A673 (cell line): ENCODE results near the gene USP22.

Experiments
- EZH2 ChIP-seq: fragments of 200-600 bp; sonication (generic); IDR thresholded peaks from 2 replicates; pipeline ENCODE4 v1.6.1; 2017; ENCODE audit warnings: borderline replicate concordance, low read depth, mild to moderate bottlenecking, mixed read lengths, antibody characterized with exemption, low read length; ENCODE audit not compliant: poor library complexity, severe bottlenecking
- TF ChIP-seq, protein P1 (sequence below): fragments of 300-800, 200-600 bp; sonication (generic); conservative IDR thresholded peaks from 2 replicates; pipeline ENCODE4 v1.5.1; 2017; ENCODE audit warnings: low read depth, mild to moderate bottlenecking, antibody characterized with exemption, low read length, moderate library complexity, mixed read lengths

DNA sequence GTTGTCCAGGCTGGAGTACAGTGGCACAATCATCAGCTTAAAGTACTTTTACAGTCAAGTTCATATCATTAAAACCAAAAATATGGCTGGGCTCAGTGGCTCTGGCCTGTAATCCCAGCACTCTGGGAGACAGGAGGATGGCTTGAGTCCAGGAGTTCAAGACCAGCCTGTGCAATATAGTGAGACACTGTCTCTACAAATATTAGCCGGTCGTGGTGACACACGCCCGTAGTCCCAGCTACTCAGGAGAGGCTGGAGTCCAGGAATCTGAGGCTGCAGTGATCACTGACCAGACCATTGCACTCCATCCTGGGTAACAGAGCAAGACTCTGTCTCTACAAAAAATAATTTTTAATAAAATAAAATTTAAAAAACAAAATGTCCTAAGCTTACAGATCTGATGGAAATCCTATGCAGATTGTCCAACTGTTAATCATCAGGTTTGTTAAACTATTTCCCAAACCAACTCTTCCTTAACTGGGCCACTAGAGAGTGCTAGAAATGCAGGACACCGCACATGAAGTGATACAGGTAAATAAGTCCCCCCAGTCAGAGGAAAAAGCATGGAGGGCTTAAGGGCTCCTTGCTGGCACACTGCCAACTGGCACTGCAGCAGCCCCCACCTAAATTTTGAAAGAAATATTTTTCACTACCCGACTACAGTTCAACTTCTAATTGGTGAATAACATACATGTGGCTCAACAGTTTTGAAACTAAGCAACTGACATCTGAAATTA lies 2.8 kb downstream of the USP22 start:
- TF ChIP-seq, protein P1, sequence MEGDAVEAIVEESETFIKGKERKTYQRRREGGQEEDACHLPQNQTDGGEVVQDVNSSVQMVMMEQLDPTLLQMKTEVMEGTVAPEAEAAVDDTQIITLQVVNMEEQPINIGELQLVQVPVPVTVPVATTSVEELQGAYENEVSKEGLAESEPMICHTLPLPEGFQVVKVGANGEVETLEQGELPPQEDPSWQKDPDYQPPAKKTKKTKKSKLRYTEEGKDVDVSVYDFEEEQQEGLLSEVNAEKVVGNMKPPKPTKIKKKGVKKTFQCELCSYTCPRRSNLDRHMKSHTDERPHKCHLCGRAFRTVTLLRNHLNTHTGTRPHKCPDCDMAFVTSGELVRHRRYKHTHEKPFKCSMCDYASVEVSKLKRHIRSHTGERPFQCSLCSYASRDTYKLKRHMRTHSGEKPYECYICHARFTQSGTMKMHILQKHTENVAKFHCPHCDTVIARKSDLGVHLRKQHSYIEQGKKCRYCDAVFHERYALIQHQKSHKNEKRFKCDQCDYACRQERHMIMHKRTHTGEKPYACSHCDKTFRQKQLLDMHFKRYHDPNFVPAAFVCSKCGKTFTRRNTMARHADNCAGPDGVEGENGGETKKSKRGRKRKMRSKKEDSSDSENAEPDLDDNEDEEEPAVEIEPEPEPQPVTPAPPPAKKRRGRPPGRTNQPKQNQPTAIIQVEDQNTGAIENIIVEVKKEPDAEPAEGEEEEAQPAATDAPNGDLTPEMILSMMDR: peak; percentile 55
- no peak for TF ChIP-seq EZH2
